Ishikawa (cell line): ENCODE results near the gene RABEP1.

Experiments used
- EGR1 ChIP-seq: IDR thresholded peaks from 2 replicates; pipeline ENCODE4 v1.6.1; 2012
- EP300 ChIP-seq: IDR thresholded peaks from 2 replicates; pipeline ENCODE4 v1.6.1; 2012; ENCODE audit warnings: borderline replicate concordance
- RAD21 ChIP-seq: IDR thresholded peaks from 2 replicates; pipeline ENCODE4 v1.6.1; 2012; ENCODE audit warnings: low read depth
- TAF1 ChIP-seq: IDR thresholded peaks from 2 replicates; pipeline ENCODE4 v1.6.1; 2012; ENCODE audit warnings: low read depth, mild to moderate bottlenecking
- USF1 ChIP-seq: IDR thresholded peaks from 2 replicates; pipeline ENCODE4 v1.6.1; 2012
- YY1 ChIP-seq: IDR thresholded peaks from 2 replicates; pipeline ENCODE4 v1.6.1; 2012; ENCODE audit warnings: low read depth

- TF ChIP-seq EGR1 (no peak), YY1 (no peak), TAF1 (no peak), EP300 (no peak), RAD21 (no peak), USF1 (no peak)
These were observed 27.1 kb upstream of the RABEP1 start for GRCh38 chr17:5254903-5255521.
